Pancreas (tissue), 10 donors: ENCODE results near the gene NUP107. TPM values are rescaled to one million over a fixed set of nuclear protein-coding genes. Genes with fewer than 3 reads are reported as not detected.

ENCODE experiments used
- ATAC-seq, 4 donors: fragments of 200-7000 bp; cut with Tn5 transposase; one replicate each; pipeline versions ENCODE4 v1.8.0 to v1.9.1; 2020; ENCODE audit warnings: mild to moderate bottlenecking in 4 of 4, moderate library complexity in 4 of 4
- DNase-seq, 6 donors: peaks; one replicate each; pipeline ENCODE4 v3.0.0-alpha.2; 2020
- FAIRE-seq: peaks from 2 replicates; lab custom pipeline; 2012; peaks lifted over from hg19 to GRCh38; lab: Jason Lieb, UNC
- H3K27ac ChIP-seq, 4 donors: fragments of 200-600 bp; sonication (generic); 1 replicate in 3 of 4; 2 replicates in 1 of 4; pipeline versions ENCODE4 v1.5.0 to v1.8.0; 2020
- H3K27me3 ChIP-seq, 4 donors: fragments of 200-600 bp; one replicate each; pipeline ENCODE4 v1.8.0; 2021
- H3K36me3 ChIP-seq, 3 donors: fragments of 200-600 bp; sonication (generic) in 1 of 3; one replicate each; pipeline versions ENCODE4 v1.5.0 to v1.8.0; 2020 to 2021
- H3K4me1 ChIP-seq, 3 donors: fragments of 200-600 bp; one replicate each; pipeline ENCODE4 v1.8.0; 2021
- H3K4me3 ChIP-seq, 4 donors: fragments of 200-600 bp; sonication (generic) in 2 of 4; one replicate each; pipeline versions ENCODE4 v1.5.0 to v1.8.0; 2020 to 2021
- H3K9me3 ChIP-seq, 4 donors: fragments of 200-600 bp; one replicate each; pipeline ENCODE4 v1.8.0; 2021
- CTCF ChIP-seq, 4 donors: fragments of 200-600 bp; sonication (generic) in 3 of 4; IDR thresholded peaks; one replicate each; pipeline versions ENCODE4 v1.5.0 to v1.8.0; 2021; ENCODE audit warnings: antibody characterized with exemption in 4 of 4
- WGBS, 2 donors: extraction: QIAGEN DNeasy Blood & Tissue Kit; methylation state at CpG; one replicate each; pipeline ENCODE4 v1.1.7; 2013; 5-methylcytosine and 5-hydroxymethylcytosine counted together
- intact Hi-C, 3 donors: fragments of 100-400 bp; cut with DNase I; formaldehyde crosslinking; loops; one replicate each; pipeline versions ENCODE4 v1.11.1 to v1.14.2; 2022
- polyA plus RNA-seq, 2 donors: library from polyadenylated mRNA; stranded (reverse); fragments of 200-250 nt; gene quantifications; one replicate each; pipeline ENCODE4 v1.2.3, GENCODE V29; 2013
- total RNA-seq, 6 donors: library from RNA; stranded (reverse); fragmentation: NEBNext Ultra II Directional in 4 of 6; extraction: Animal tissue kit (Norgen Biotek cat#: 25700) in 4 of 6; gene quantifications; one replicate each; pipeline versions ENCODE4 v1.2.1 to v1.2.4, GENCODE V29; 2021 to 2023
- donor health status: healthy with polysubstance abuse.
- donor health status: DM: no; HTN: no; CAD: no; lungs with moderate emphysema.
- donor health status: DM: no; HTN: no; CAD: no.
- donor health status: control.
- donor health status: control.
- donor health status: Bipolar disorder and iron deficiency.
- donor health status: DM: yes; HTN: yes; CAD: no.
- donor health status: DM: no; HTN: no; CAD: no.
- donor health status: DM: no; HTN: no; CAD: no.
- donor health status: DM: yes; HTN: yes; CAD: no.

Gene NUP107
- total and polyA plus RNA-seq, 8 donors = 11.3 to 22.1 (median 14.6) TPM

DNA sequence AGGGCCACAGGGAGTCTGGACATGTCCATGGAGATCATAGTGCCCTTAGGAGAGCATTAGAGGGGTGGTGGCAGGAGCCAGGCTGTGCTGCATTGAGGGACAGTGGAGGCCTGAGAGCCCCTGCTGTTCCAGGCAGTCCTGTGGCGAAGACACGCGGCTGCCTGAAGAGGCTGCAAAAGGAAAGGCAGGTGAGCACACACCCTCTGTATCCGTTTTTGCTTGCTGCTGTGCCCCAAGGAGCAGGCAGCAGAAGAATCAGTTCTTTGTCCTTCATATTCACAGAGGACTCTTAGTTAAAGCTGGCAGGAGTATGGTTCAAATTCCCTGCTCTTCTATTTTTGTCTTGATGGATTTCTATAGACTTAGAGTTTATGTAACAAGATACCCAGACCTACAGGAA, 63.7 kb downstream of the NUP107 start:
- 76 to 78% methylated on average over 4 of the region's 4 CpGs for WGBS, 2 donors
- no peak for TF ChIP-seq CTCF (IDR thresholded peaks at IDR 0.05)
- H3K36me3 ChIP-seq = no peaks in the 10 kb centered on the region
- intact Hi-C loops = no loop called here
- FAIRE-seq (no peak), DNase-seq (no peak), ATAC-seq (no peak)
- H3K27ac ChIP-seq = no peak overlapping the region
- H3K27me3 ChIP-seq = no peaks in the 10 kb centered on the region
- H3K4me1 ChIP-seq = peaks cover 8 to 9% (median 8%) of the 10 kb centered on the region in 3 donors
- no peaks in the 10 kb centered on the region for H3K9me3 ChIP-seq
- H3K4me3 ChIP-seq = no peak overlapping the region

GRCh38 chr12:68755536-68756243, 68.9 kb downstream of the NUP107 start:
- FAIRE-seq (no peak), ATAC-seq (no peak)

DNA sequence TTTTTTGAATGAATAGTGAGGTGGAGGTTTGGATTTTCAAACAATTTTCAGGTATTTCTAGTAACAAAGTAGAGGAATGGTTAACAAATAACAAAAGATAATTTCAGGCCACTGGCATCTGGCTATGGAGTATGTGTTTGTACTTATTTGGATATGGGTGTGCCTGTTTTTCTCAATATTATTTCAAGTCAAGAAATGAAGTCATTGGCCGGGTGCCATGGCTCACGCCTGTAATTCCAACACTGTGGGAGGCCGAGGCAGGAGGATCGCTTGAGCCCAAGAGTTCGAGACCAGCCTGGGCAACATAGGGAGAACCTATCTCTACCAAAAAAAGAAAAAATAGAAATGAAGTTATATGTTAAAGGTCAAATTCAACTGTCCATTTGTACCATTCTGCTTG, 73.1 kb downstream of the NUP107 start:
- Histone ChIP-seq H3K36me3 (peaks cover 0 to 12% (median 0%) of the 10 kb centered on the region in 3 donors), H3K4me1 (no peaks in the 10 kb centered on the region), H3K27me3 (no peaks in the 10 kb centered on the region), H3K9me3 (no peaks in the 10 kb centered on the region), H3K27ac (no peak overlapping the region), H3K4me3 (no peak overlapping the region)
- ATAC-seq = no peak
- DNase-seq = no peak
- intact Hi-C loops = no loop called here
- 93 to 96% methylated on average over 5 of the region's 5 CpGs for WGBS, 2 donors
- FAIRE-seq = no peak
- TF ChIP-seq CTCF (IDR thresholded peaks at IDR 0.05) = no peak

More at GRCh38 chr12:68755536-68756243, 68.9 kb downstream of the NUP107 start:
- 87 to 91% methylated on average over 4 of the region's 4 CpGs for WGBS, 2 donors
- DNase-seq = no peak
- Histone ChIP-seq H3K4me1 (no peaks in the 10 kb centered on the region), H3K27me3 (no peaks in the 10 kb centered on the region), H3K9me3 (no peaks in the 10 kb centered on the region), H3K4me3 (no peak overlapping the region), H3K36me3 (peaks cover 0 to 5% (median 0%) of the 10 kb centered on the region in 3 donors), H3K27ac (no peak overlapping the region)
- TF ChIP-seq CTCF (IDR thresholded peaks at IDR 0.05) = no peak
- intact Hi-C loops = no loop called here

DNA sequence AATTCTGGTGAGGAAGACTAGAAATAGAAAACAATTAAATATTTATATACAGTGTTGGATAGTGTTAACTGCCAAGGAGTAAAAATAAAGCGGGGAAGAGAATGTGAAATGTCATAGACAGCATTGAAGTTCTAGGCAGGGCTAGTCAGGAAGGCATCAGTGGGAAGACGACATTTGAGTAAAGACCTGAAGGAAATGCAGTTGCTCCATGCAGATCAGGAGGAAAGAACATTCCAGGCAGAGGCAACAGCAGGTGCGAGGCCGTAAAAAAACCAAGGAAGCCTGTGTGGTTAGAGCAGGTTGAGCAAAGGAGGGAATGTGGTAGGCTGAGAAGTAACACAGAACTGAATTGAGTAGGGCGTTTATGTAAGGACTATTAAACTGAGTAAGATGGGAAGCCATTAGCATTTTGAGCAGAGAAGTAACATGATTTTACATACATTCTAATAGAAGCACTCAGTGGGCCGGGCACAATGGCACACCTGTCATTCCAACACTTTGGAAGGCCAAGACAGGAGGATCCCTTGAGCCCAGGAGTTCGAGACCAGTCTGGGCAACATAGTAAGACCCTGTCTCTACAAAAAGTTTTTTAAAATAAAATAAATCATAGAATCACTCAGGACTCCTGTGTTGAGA, 74.1 kb downstream of the NUP107 start:
- no peak for TF ChIP-seq CTCF (IDR thresholded peaks at IDR 0.05)
- FAIRE-seq = no peak
- intact Hi-C loops = no loop called here
- no peaks in the 10 kb centered on the region for H3K27me3 ChIP-seq
- peaks cover 0 to 12% (median 0%) of the 10 kb centered on the region in 3 donors for H3K36me3 ChIP-seq
- no peak overlapping the region for H3K27ac ChIP-seq
- H3K4me3 ChIP-seq = no peak overlapping the region
- no peak for DNase-seq
- no peaks in the 10 kb centered on the region for H3K4me1 ChIP-seq
- WGBS, 2 donors = 96% methylated on average over 7 of the region's 7 CpGs
- no peak for ATAC-seq
- no peaks in the 10 kb centered on the region for H3K9me3 ChIP-seq

DNA sequence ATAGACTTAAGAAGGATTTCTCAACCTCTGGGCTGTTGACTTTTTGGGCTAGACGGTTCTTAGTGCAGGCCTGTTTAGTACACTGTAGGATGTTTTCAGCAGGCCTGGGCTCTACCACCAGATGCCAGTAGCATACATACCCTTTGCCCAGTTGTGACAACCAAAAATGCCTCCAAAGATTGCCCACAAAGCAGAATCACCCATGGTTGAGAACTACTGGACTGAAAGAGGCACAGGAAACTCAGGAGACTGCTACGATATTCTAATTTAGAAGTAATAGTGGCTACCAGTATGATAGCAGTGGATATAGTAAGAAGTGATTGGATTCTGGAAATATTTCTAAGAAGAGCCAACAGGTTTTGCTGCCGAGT, 74.6 kb downstream of the NUP107 start:
- ATAC-seq (no peak), DNase-seq (no peak), FAIRE-seq (no peak)
- WGBS, 2 donors = 89 to 94% methylated on average over 3 of the region's 3 CpGs
- Histone ChIP-seq H3K36me3 (peaks cover 0 to 12% (median 0%) of the 10 kb centered on the region in 3 donors), H3K27ac (no peak overlapping the region), H3K27me3 (no peaks in the 10 kb centered on the region), H3K4me3 (no peak overlapping the region), H3K9me3 (no peaks in the 10 kb centered on the region), H3K4me1 (no peaks in the 10 kb centered on the region)
- no peak for TF ChIP-seq CTCF (IDR thresholded peaks at IDR 0.05)
- intact Hi-C loops = no loop called here
